GM12865 (cell line): ENCODE results near the gene GRHL3.

ENCODE experiments used
- DNase-seq: peaks from one replicate; pipeline ENCODE4 v3.0.0; 2010; ENCODE audit warnings: low read depth
- H3K4me3 ChIP-seq: 2 replicates; pipeline ENCODE4 v1.5.1; 2011; ENCODE audit warnings: mild to moderate bottlenecking, low read depth, low read length, control low read depth
- TF ChIP-seq, protein P1 (sequence below): IDR thresholded peaks from 2 replicates; pipeline ENCODE4 v1.5.1; 2011; ENCODE audit warnings: low read length, control low read depth, low read depth, inconsistent platforms; ENCODE audit not compliant: insufficient read depth; ENCODE audit errors: missing control alignments

GRHL3 gene

DNA sequence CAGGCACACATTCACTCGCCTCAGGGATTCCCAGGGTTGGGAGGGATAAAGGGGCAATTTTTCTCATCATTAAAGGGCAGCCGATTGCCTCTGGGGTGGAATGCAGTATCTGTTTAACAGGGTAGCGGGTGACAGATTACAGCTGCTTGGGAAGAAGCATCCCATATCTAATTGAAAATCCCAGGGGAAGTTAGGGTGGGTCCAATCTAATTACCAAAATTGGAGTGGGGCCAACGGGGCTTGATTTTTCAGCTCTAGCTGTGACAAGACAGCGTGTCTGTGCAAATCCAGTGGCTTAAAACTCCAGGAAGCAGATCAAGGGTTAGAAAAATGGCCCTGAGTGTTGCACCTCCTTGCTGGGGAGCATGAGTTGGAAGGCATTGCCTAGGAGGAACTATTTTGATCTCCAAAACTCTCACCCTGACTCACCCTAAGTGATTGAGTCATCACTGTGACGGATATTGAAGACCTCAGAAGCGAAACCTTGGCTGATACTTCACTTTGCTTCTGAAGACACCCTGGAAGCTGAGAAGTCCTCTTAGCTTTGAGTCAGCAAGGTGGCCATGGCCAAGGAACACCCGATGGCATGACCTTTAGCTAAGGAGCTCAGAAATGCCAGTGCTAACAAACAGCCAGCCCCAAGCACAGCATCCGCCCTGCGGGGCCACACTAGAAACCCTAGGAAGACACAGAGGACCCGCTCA is 46.0 kb downstream of the GRHL3 start:
- TF ChIP-seq, protein P1, sequence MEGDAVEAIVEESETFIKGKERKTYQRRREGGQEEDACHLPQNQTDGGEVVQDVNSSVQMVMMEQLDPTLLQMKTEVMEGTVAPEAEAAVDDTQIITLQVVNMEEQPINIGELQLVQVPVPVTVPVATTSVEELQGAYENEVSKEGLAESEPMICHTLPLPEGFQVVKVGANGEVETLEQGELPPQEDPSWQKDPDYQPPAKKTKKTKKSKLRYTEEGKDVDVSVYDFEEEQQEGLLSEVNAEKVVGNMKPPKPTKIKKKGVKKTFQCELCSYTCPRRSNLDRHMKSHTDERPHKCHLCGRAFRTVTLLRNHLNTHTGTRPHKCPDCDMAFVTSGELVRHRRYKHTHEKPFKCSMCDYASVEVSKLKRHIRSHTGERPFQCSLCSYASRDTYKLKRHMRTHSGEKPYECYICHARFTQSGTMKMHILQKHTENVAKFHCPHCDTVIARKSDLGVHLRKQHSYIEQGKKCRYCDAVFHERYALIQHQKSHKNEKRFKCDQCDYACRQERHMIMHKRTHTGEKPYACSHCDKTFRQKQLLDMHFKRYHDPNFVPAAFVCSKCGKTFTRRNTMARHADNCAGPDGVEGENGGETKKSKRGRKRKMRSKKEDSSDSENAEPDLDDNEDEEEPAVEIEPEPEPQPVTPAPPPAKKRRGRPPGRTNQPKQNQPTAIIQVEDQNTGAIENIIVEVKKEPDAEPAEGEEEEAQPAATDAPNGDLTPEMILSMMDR = no peak
- DNase-seq = peak; percentile 78
- no peak overlapping the region for H3K4me3 ChIP-seq

DNA sequence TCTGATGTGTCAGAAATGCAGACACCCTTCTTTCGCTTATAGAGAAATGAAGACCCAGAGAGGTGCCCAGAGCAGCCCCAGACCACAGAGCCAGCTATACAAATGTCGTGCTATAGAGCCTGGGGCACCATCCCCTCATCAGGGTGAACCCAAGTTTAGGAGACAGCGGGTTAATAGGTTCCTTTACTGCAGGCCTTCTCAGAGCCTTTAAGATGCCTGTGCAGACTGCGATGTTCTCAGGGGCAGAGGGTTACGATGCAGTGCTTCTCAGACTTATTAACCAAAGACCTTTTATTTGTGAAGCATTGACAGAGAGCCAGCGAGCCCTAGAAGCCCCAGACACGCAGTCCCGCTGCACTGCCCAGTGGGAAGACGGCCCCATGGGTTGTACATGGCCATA is 47.5 kb downstream of the GRHL3 start:
- TF ChIP-seq, protein P1 = no peak
- no peak for DNase-seq
- no peak overlapping the region for H3K4me3 ChIP-seq

DNA sequence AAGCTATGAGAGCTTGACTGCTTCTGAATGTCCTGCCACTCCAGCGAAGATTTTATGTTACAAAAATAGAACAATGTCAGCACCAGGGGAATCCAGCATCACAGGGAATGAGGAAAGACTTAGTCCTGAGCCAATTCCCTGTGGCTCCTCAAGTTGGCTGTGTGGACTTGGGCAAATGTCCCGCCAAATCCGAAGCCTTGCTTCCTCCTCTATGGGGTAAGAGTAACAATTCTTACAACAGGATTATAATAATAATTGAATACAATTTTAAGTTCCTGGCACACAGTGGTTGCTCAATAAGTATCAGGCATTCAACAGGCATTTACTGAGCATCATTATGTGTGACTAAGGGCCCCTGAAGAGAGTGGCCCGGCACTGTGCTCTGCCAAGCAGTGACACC is 50.0 kb downstream of the GRHL3 start:
- no peak for DNase-seq
- H3K4me3 ChIP-seq = no peak overlapping the region
- TF ChIP-seq, protein P1 = no peak

DNA sequence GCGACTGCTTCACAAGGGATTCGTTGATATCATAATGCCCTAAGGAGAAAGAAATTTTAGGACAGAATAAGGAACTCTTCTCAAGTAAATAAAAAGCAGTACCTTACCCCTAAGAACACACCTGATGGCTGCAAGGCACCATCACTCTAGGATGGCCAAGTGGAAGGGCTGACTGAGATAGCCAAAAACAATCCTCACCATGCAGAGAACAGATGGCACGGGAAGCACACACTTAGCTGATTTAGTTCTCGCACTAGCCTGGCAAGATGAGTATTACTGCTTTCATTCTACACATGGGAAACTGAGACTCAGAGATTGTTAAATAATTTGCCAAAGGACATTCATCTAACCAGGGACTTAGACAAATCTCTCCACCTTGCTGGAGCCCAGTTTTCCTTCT is 50.6 kb downstream of the GRHL3 start:
- no peak overlapping the region for H3K4me3 ChIP-seq
- TF ChIP-seq, protein P1 = no peak
- DNase-seq = no peak

DNA sequence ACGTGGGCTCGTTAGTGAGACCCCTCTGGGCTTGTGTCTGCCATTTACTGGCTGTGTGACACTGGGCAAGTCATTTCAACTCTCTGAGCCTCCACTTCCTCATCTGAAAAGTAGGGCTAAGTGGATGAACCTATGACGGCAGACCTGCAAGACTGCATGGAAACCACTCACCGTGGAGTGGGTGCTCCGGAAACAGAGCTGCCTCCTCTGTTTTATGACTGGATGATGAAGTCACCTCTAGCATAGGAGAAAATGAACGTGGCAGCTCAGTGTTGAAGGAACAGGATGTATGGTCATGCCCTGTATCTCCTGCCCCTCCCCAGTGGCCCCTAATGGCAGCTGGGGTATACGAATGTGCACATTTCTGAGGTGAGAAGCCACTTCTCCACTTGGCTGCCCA is 53.9 kb downstream of the GRHL3 start:
- peak; percentile 75 for DNase-seq
- TF ChIP-seq, protein P1 = no peak
- no peak overlapping the region for H3K4me3 ChIP-seq

DNA sequence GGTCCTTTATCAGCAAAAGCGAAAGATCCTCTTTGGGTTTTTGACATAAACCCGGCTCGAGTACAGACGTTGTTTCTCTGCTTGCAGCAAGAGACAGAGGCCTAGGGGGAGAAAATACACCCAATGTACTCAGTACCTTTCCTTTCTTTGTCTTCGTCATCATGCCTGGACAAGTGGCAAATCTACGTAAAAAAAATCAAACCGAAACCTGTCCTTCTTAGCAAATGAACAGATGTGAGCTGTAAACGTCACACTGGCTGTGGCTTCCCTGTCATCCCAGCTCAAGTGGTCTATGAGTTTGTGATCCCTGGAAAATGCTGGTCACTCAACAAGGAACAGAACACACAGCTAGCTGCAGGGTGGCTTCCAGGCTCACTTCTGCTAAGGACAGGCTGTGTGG is 54.6 kb downstream of the GRHL3 start:
- TF ChIP-seq, protein P1 = no peak
- DNase-seq = peak; percentile 28
- H3K4me3 ChIP-seq = no peak overlapping the region
